ENCODE data around the gene TMCO1.
"Not testable (repeated sequence)": the region's sequence is repeated elsewhere in the genome, so short reads cannot be mapped to it uniquely, and the experiment has no call there.

Gene TMCO1, protein sequence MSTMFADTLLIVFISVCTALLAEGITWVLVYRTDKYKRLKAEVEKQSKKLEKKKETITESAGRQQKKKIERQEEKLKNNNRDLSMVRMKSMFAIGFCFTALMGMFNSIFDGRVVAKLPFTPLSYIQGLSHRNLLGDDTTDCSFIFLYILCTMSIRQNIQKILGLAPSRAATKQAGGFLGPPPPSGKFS

DNA sequence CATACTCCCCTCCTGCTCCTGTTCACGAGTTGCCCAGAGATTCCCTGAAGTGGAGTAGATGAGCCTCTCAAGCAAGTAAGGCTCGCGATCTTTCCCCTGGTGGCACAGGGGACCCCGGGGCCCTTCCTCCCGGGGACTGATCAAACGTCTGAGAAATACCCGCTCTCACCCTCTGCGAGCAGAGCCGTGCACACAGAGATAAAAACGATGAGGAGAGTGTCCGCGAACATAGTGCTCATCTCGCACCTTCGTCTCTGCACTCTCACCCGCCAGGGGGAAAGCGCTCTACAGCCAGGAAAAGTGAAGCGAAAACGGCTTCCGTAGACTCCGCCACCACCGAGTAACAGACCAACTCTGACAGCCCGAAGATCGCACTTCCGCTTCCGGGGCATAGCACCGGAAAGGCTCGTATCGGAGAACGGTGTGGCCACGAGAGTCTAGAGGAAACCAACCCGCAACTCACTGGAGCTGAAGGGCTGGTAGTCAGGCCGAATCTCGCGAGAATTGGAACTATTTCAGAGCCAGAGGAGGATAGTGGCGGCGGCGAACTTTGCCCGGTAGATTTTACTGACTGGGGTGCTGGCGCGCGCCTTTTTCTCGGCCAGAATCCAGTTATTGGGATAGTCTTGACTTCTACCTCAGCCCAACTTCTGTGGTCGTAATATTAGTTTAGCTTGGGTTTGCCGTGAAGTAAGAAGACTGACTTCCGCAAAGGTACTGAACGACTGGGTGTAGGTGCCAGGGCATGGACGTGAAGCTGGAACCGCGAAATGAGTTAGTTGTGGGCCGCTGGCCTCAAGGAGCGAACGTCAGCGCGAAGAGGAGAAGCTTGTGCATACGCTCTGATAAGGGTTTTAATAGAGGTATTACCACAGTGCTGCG is at the start of gene TMCO1:
Gene TMCO1 (minus strand): TSS at position 356 of the 882 bp plus-strand sequence. CDS start 117 bp downstream, at position 239.
- H3K27ac ChIP-seq = peak within 1 kb of the TSS; percentile 96
- TF ChIP-seq, protein P1, sequence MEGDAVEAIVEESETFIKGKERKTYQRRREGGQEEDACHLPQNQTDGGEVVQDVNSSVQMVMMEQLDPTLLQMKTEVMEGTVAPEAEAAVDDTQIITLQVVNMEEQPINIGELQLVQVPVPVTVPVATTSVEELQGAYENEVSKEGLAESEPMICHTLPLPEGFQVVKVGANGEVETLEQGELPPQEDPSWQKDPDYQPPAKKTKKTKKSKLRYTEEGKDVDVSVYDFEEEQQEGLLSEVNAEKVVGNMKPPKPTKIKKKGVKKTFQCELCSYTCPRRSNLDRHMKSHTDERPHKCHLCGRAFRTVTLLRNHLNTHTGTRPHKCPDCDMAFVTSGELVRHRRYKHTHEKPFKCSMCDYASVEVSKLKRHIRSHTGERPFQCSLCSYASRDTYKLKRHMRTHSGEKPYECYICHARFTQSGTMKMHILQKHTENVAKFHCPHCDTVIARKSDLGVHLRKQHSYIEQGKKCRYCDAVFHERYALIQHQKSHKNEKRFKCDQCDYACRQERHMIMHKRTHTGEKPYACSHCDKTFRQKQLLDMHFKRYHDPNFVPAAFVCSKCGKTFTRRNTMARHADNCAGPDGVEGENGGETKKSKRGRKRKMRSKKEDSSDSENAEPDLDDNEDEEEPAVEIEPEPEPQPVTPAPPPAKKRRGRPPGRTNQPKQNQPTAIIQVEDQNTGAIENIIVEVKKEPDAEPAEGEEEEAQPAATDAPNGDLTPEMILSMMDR (IDR thresholded peaks at IDR 0.05) = no peak
- no peak for TF ChIP-seq ZFX (IDR thresholded peaks at IDR 0.05; ENCODE audit: borderline replicate concordance)

GRCh38 chr1:165816826-165817497 is 48.3 kb upstream of the TMCO1 start:
- no peak overlapping the region for H3K27ac ChIP-seq
- TF ChIP-seq, protein P1 (IDR thresholded peaks at IDR 0.05) = no peak
- no peak for TF ChIP-seq ZFX (IDR thresholded peaks at IDR 0.05; ENCODE audit: borderline replicate concordance)

GRCh38 chr1:165816157-165816556 is 47.5 kb upstream of the TMCO1 start:
- H3K27ac ChIP-seq = no peak overlapping the region
- no peak for TF ChIP-seq ZFX (IDR thresholded peaks at IDR 0.05; ENCODE audit: borderline replicate concordance)
- TF ChIP-seq, protein P1 (IDR thresholded peaks at IDR 0.05) = no peak

- no peak for TF ChIP-seq ZFX (IDR thresholded peaks at IDR 0.05; ENCODE audit: borderline replicate concordance)
- TF ChIP-seq, protein P1 (IDR thresholded peaks at IDR 0.05) = no peak
- H3K27ac ChIP-seq = no peak overlapping the region
Measured at GRCh38 chr1:165815725-165816124, 47.1 kb upstream of the TMCO1 start.

DNA sequence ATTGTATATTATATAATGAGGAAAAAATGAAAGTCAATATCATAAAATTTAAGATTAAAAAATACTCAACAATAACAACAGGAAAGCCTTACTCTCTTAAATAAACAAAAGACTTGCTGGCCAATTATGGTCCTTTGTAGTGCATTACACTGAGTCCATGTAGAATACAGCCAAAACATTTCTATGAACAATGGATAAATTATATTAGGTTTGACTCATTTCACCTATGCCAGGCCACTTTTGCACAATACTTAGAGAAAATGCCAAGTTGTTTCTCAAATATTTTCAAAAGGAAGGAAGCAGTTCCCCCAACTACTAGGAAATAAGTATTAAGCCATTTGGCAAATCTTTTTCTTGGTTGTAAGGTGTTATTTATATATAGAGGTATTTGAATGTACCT is 38.9 kb upstream of the TMCO1 start:
- H3K27ac ChIP-seq = no peak overlapping the region
- TF ChIP-seq, protein P1 (IDR thresholded peaks at IDR 0.05) = no peak
- TF ChIP-seq ZFX (IDR thresholded peaks at IDR 0.05; ENCODE audit: borderline replicate concordance) = no peak

DNA sequence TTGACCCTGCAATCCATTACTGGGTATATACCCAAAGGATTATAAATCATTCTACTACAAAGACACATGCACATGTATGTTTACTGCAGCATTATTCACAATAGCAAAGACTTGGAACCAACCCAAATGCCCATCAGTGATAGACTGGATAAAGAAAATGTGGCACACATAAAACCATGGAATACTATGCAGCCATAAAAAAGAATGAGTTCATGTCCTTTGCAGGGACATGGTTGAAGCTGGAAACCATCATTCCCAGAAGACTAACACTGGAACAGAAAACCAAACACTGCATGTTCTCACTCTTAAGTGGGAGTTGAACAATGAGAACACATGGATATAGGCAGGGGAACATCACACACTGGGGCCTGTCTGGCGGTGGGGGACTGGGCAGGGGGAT is 35.8 kb upstream of the TMCO1 start:
- not testable (repeated sequence) for H3K27ac ChIP-seq

GRCh38 chr1:165799387-165799786 is 30.7 kb upstream of the TMCO1 start:
- TF ChIP-seq ZFX (IDR thresholded peaks at IDR 0.05; ENCODE audit: borderline replicate concordance) = no peak
- TF ChIP-seq, protein P1 (IDR thresholded peaks at IDR 0.05) = no peak
- H3K27ac ChIP-seq = no peak overlapping the region
